PC-3 (cell line): ENCODE data around the gene IL1B. TPM values are rescaled to one million over a fixed set of nuclear protein-coding genes. Genes with fewer than 3 reads are reported as not detected.
A peak's percentile ranks its signal among the peaks of the same experiment; 100 is the strongest.

ENCODE experiments used
- ATAC-seq: fragments of 200-7000 bp; cut with Tn5 transposase; 2 replicates; pipeline ENCODE4 v1.9.1; 2020; ENCODE audit warnings: mild to moderate bottlenecking, moderate library complexity
- BruUV-seq: library from RNA; stranded (reverse); fragments of 400-500 nt; replicated peaks from 2 replicates; lab custom pipeline; 2021; lab: Mats Ljungman, UMichigan
- CTCF ChIA-PET: fragments of 300-600 bp; sonication (Branson Sonifier 250); formaldehyde crosslinking; loops from one replicate; lab custom pipeline; 2022; ENCODE audit warnings: antibody characterized with exemption; lab: Charles Lee
- POLR2A ChIA-PET: fragments of 300-600 bp; sonication (Branson Sonifier 250); formaldehyde crosslinking; loops from one replicate; lab custom pipeline; 2022; ENCODE audit warnings: antibody characterized with exemption; ENCODE audit not compliant: unreplicated experiment; lab: Charles Lee
- DNase-seq: peaks from one replicate; pipeline ENCODE4 v3.0.0-alpha.2; 2015
- H2AFZ ChIP-seq: fragments of 300-600 bp; sonication (generic); 2 replicates; pipeline ENCODE4 v1.6.0; 2016; ENCODE audit warnings: antibody characterized with exemption, low read length
- H3F3A ChIP-seq: fragments of 300-600 bp; sonication (generic); one replicate; pipeline ENCODE4 v1.6.0; 2017; ENCODE audit warnings: antibody characterized with exemption, low read length, control low read depth, mild to moderate bottlenecking; ENCODE audit not compliant: unreplicated experiment
- H3K27ac ChIP-seq: fragments of 300-600 bp; sonication (generic); 2 replicates; pipeline ENCODE4 v1.5.1; 2016; ENCODE audit warnings: mild to moderate bottlenecking, low read length
- H3K27me3 ChIP-seq: fragments of 300-600 bp; sonication (generic); 2 replicates; pipeline ENCODE4 v1.6.1; 2016; ENCODE audit warnings: low read length, mixed read lengths
- H3K36me3 ChIP-seq: fragments of 300-600 bp; sonication (generic); 2 replicates; pipeline ENCODE4 v1.6.1; 2016; ENCODE audit warnings: low read depth, mixed run types, low read length, mixed read lengths
- H3K4me1 ChIP-seq: fragments of 300-600 bp; sonication (generic); 2 replicates; pipeline ENCODE4 v1.5.1; 2016; ENCODE audit warnings: low read length; ENCODE audit not compliant: insufficient read depth
- H3K4me2 ChIP-seq: fragments of 300-600 bp; sonication (generic); 2 replicates; pipeline ENCODE4 v1.6.0; 2016; ENCODE audit warnings: low read length
- H3K4me3 ChIP-seq: fragments of 300-600 bp; sonication (generic); 2 replicates; pipeline ENCODE4 v1.5.1; 2016; ENCODE audit warnings: mild to moderate bottlenecking, low read length, mixed read lengths
- H3K79me2 ChIP-seq: fragments of 300-600 bp; sonication (generic); 2 replicates; pipeline ENCODE4 v1.6.1; 2017; ENCODE audit warnings: low read length, mixed read lengths
- H3K9ac ChIP-seq: fragments of 300-600 bp; sonication (generic); 2 replicates; pipeline ENCODE4 v1.6.0; 2016; ENCODE audit warnings: mild to moderate bottlenecking, low read length
- H3K9me2 ChIP-seq: fragments of 300-600 bp; sonication (generic); replicated peaks from 2 replicates; pipeline ENCODE4 v1.6.1; 2016; ENCODE audit warnings: mixed run types, low read length, mixed read lengths
- H3K9me3 ChIP-seq: fragments of 300-600 bp; sonication (generic); 2 replicates; pipeline ENCODE4 v1.6.1; 2016; ENCODE audit warnings: low read length, mixed read lengths
- H4K20me1 ChIP-seq: fragments of 300-600 bp; sonication (generic); 2 replicates; pipeline ENCODE4 v1.6.1; 2016; ENCODE audit warnings: low read length, mixed read lengths
- EZH2 ChIP-seq: fragments of 300-600 bp; sonication (generic); IDR thresholded peaks from one replicate; pipeline ENCODE4 v1.6.1; 2017; ENCODE audit warnings: antibody characterized with exemption, mild to moderate bottlenecking, low read length; ENCODE audit not compliant: unreplicated experiment
- EZH2phosphoT487 ChIP-seq: fragments of 300-600 bp; sonication (generic); IDR thresholded peaks from 2 replicates; pipeline ENCODE4 v1.6.1; 2018; ENCODE audit warnings: mild to moderate bottlenecking, antibody characterized with exemption, low read length, borderline replicate concordance
- intact Hi-C: fragments of 100-400 bp; cut with micrococcal nuclease; formaldehyde crosslinking; loops from 2 replicates; pipeline ENCODE4 v1.9.0; 2023
- total RNA-seq: library from RNA; depleted of rRNA; stranded (reverse); fragments of >200 nt; gene quantifications from 2 replicates; pipeline ENCODE4 v1.2.3, GENCODE V29; 2014
- TF ChIP-seq, protein P1 (sequence below): fragments of 300-600 bp; sonication (generic); conservative IDR thresholded peaks from 2 replicates; pipeline ENCODE4 v1.5.1; 2017; ENCODE audit warnings: antibody characterized with exemption, low read depth, mild to moderate bottlenecking, low read length

Gene IL1B
- total RNA-seq, 1 experiment from 2014 or later: 67.5 TPM

- BruUV-seq: no TSS peak
- intact Hi-C loops: loop anchor here (1.0 to 2.0 kb wide), 3 partner anchors 10 to 131 kb away; partner anchors contain the start of gene IL1B
- CTCF ChIA-PET: no interaction called here
Measured at GRCh38 chr2:112879491-112880041, 43.0 kb upstream of the IL1B start.

DNA sequence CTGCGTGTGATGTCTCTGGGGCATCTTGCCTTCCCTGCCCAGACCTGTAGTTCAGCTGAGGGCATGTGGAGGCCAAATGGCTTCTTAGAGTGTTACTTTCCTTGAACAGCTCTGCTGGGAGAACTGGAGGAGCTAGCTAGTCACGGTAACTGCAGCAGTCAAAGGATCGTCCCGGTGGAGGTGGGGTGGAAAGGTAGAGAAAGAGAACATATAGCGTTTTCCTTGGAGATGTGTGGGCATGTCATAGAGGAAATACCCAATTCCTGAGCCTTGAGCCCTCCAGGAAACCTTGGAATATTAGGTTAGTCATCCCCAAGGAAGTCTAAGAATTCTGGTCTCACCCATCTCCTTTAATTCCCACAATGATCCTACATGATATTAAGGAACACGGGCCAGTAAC lies 40.8 kb upstream of the IL1B start:
- intact Hi-C loops: no loop called here
- BruUV-seq: no TSS peak
- POLR2A ChIA-PET: no interaction called here
- no peaks in the 10 kb centered on the region for H4K20me1 ChIP-seq
- peak overlapping the region; percentile 19; the same call in 1 of the 2 replicates for H3K9ac ChIP-seq
- peak overlapping the region; percentile 73 for H3K27ac ChIP-seq
- ATAC-seq (no peak), DNase-seq (peak; percentile 52)
- no peak overlapping the region for H3K4me2 ChIP-seq
- H3K79me2 ChIP-seq: no peaks in the 10 kb centered on the region
- H3F3A ChIP-seq: no peaks in the 10 kb centered on the region
- H3K4me1 ChIP-seq: peaks cover 44% of the 10 kb centered on the region
- H2AFZ ChIP-seq: no peak overlapping the region
- H3K4me3 ChIP-seq: no peak overlapping the region
- H3K36me3 ChIP-seq: no peaks in the 10 kb centered on the region
- no peaks in the 10 kb centered on the region for H3K9me2 ChIP-seq
- no peaks in the 10 kb centered on the region for H3K27me3 ChIP-seq
- CTCF ChIA-PET: no interaction called here
- H3K9me3 ChIP-seq: no peaks in the 10 kb centered on the region
- TF ChIP-seq, protein P1, sequence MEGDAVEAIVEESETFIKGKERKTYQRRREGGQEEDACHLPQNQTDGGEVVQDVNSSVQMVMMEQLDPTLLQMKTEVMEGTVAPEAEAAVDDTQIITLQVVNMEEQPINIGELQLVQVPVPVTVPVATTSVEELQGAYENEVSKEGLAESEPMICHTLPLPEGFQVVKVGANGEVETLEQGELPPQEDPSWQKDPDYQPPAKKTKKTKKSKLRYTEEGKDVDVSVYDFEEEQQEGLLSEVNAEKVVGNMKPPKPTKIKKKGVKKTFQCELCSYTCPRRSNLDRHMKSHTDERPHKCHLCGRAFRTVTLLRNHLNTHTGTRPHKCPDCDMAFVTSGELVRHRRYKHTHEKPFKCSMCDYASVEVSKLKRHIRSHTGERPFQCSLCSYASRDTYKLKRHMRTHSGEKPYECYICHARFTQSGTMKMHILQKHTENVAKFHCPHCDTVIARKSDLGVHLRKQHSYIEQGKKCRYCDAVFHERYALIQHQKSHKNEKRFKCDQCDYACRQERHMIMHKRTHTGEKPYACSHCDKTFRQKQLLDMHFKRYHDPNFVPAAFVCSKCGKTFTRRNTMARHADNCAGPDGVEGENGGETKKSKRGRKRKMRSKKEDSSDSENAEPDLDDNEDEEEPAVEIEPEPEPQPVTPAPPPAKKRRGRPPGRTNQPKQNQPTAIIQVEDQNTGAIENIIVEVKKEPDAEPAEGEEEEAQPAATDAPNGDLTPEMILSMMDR: no peak
- TF ChIP-seq EZH2phosphoT487 (no peak), EZH2 (no peak)

More at GRCh38 chr2:112879491-112880041, 43.0 kb upstream of the IL1B start:
- peak overlapping the region; percentile 99 for H3K27ac ChIP-seq
- no peaks in the 10 kb centered on the region for H3K9me3 ChIP-seq
- no peaks in the 10 kb centered on the region for H3K79me2 ChIP-seq
- TF ChIP-seq, protein P1: no peak
- TF ChIP-seq EZH2phosphoT487: no peak
- TF ChIP-seq EZH2: no peak
- no peaks in the 10 kb centered on the region for H3K9me2 ChIP-seq
- no peaks in the 10 kb centered on the region for H3F3A ChIP-seq
- no peaks in the 10 kb centered on the region for H3K36me3 ChIP-seq
- H4K20me1 ChIP-seq: no peaks in the 10 kb centered on the region
- H3K27me3 ChIP-seq: no peaks in the 10 kb centered on the region
- no peak for DNase-seq
- no peak overlapping the region for H3K4me3 ChIP-seq
- ATAC-seq: no peak; the same call in 1 of the 2 replicates
- H3K4me1 ChIP-seq: peaks cover 44% of the 10 kb centered on the region
- peak overlapping the region; percentile 54 for H3K4me2 ChIP-seq
- H2AFZ ChIP-seq: no peak overlapping the region
- H3K9ac ChIP-seq: peak overlapping the region; percentile 85
- POLR2A ChIA-PET: interaction anchor here (0.6 kb wide), 1 partner anchor 148 kb away, joined by 4 read pairs; no protein-coding TSS in a partner anchor

- no peaks in the 10 kb centered on the region for H3K9me2 ChIP-seq
- POLR2A ChIA-PET: no interaction called here
- H3K4me3 ChIP-seq: no peak overlapping the region
- no peaks in the 10 kb centered on the region for H4K20me1 ChIP-seq
- peak overlapping the region; percentile 73 for H3K27ac ChIP-seq
- H3K79me2 ChIP-seq: no peaks in the 10 kb centered on the region
- no peaks in the 10 kb centered on the region for H3K36me3 ChIP-seq
- no peak for TF ChIP-seq EZH2phosphoT487
- TF ChIP-seq, protein P1: no peak
- no peak for TF ChIP-seq EZH2
- peak overlapping the region; percentile 19; the same call in 1 of the 2 replicates for H3K9ac ChIP-seq
- CTCF ChIA-PET: no interaction called here
- H3K9me3 ChIP-seq: no peaks in the 10 kb centered on the region
- H2AFZ ChIP-seq: no peak overlapping the region
- H3F3A ChIP-seq: no peaks in the 10 kb centered on the region
- H3K4me2 ChIP-seq: no peak overlapping the region
- H3K27me3 ChIP-seq: no peaks in the 10 kb centered on the region
- peaks cover 40% of the 10 kb centered on the region for H3K4me1 ChIP-seq
- DNase-seq (peak; percentile 16), ATAC-seq (no peak)
- BruUV-seq: no TSS peak
- intact Hi-C loops: no loop called here
Measured at GRCh38 chr2:112876971-112877361, 40.4 kb upstream of the IL1B start.
